NCI-H748 (cell line): ENCODE results near the gene COX5B.
A peak's percentile ranks its signal among the peaks of the same experiment; 100 is the strongest.
"Not testable (repeated sequence)": the region's sequence is repeated elsewhere in the genome, so short reads cannot be mapped to it uniquely, and the experiment has no call there.

Experiments
- DNase-seq: peaks from one replicate; lab custom pipeline; 2025; ENCODE audit not compliant: unreplicated experiment; lab: John Stamatoyannopoulos, UW

COX5B gene

GRCh38 chr2:97672606-97673140 lies 26.8 kb downstream of the COX5B start:
- DNase-seq: not testable (repeated sequence)

GRCh38 chr2:97673182-97673914 lies 27.5 kb downstream of the COX5B start:
- DNase-seq: no peak

- DNase-seq: peak; percentile 85
Measured at GRCh38 chr2:97673915-97674283, 28.0 kb downstream of the COX5B start.

- DNase-seq: peak; percentile 13
Measured at GRCh38 chr2:97675430-97676113, 29.7 kb downstream of the COX5B start.

GRCh38 chr2:97676620-97677019 lies 30.8 kb downstream of the COX5B start:
- no peak for DNase-seq

- DNase-seq: no peak
Measured at GRCh38 chr2:97677480-97677879, 31.6 kb downstream of the COX5B start.

GRCh38 chr2:97678298-97678697 lies 32.4 kb downstream of the COX5B start:
- no peak for DNase-seq

GRCh38 chr2:97687235-97687634 lies 41.4 kb downstream of the COX5B start:
- DNase-seq: not testable (repeated sequence)

- no peak for DNase-seq
Measured at GRCh38 chr2:97688062-97688827, 42.4 kb downstream of the COX5B start.

GRCh38 chr2:97691166-97691565 lies 45.3 kb downstream of the COX5B start:
- no peak for DNase-seq

GRCh38 chr2:97693476-97693875 lies 47.6 kb downstream of the COX5B start:
- no peak for DNase-seq

GRCh38 chr2:97695744-97696143 lies 49.9 kb downstream of the COX5B start:
- no peak for DNase-seq

- peak; percentile 77 for DNase-seq
Measured at GRCh38 chr2:97697252-97698235, 51.7 kb downstream of the COX5B start.
